ENCODE measurements around the gene CIB4. TPM values are rescaled to one million over a fixed set of nuclear protein-coding genes. Genes with fewer than 3 reads are reported as not detected.

Gene CIB4
- total RNA-seq, result not detected in 2 replicates

GRCh38 chr2:26640781-26641564, at the start of gene CIB4:
Gene CIB4, minus strand, starts transcription at chr2:26641366. Its CDS starts 52 bp downstream, at chr2:26641314.

Small RNA genes within 50 kb of the gene (small RNA-seq; reads per million reads assigned to genes)
- not detected for gene AC015977.1

Other genes with a start within 250 kb of the CIB4 start
- gene DRC1, start 239.4 kb downstream of the CIB4 start, total RNA-seq, result 0.29 and 0.33 TPM in 2 replicates
- 1.4 and 2.3 TPM in 2 replicates for gene OTOF, start 163.2 kb downstream of the CIB4 start, total RNA-seq
- gene KCNK3, start 51.4 kb upstream of the CIB4 start, total RNA-seq, result not detected in 2 replicates
- 64.1 and 73.2 TPM in 2 replicates for gene SLC35F6, start 122.9 kb upstream of the CIB4 start, total RNA-seq
- 5.2 and 6.7 TPM in 2 replicates for gene CENPA, start 144.7 kb upstream of the CIB4 start, total RNA-seq
- not detected in 2 replicates for gene DPYSL5, start 206.8 kb upstream of the CIB4 start, total RNA-seq